Activated CD4-positive, alpha-beta T cell treated with anti-CD3 and anti-CD28 coated beads, Interleukin-2, amount 50 U/mL, for 48 hours (primary cell): ENCODE measurements around the gene ST6GALNAC1.
"Not testable (repeated sequence)": the region's sequence is repeated elsewhere in the genome, so short reads cannot be mapped to it uniquely, and the experiment has no call there.

ENCODE experiments used
- DNase-seq, 2 experiments: peaks; one replicate each; pipeline ENCODE4 v3.0.0-alpha.2; 2020

ST6GALNAC1 gene

DNA sequence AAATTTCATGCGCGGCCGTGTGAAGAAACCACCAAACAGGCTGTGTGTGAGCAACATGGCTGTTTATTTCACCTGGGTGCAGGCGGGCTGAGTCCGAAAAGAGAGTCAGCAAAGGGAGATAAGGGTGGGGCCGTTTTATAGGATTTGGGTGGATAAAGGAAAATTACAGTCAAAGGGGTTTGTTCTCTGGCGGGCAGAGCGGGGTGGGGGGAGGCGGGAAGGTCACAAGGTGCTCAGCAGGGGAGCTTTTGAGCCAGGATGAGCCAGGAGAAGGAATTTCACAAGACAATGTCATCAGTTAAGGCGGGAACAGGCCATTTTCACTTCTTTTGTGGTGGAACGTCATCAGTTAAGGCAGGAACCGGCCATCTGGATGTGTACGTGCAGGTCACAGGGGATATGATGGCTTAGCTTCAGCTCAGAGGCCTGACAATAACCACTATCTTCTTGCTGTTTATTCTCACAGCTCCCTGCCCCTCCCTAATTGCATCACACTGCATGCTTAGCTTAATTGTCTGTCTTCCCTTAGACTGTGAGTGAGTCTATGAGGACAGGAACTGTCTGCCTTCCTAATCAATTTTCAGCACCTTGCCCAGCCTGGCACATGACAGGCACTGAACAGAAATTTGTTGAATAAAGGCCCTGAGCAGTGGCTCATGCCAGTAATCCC, 32.3 kb downstream of the ST6GALNAC1 start:
- DNase-seq: not testable (repeated sequence)

- DNase-seq: not testable (repeated sequence)
These were observed 36.9 kb downstream of the ST6GALNAC1 start for GRCh38 chr17:76606685-76607084.

DNA sequence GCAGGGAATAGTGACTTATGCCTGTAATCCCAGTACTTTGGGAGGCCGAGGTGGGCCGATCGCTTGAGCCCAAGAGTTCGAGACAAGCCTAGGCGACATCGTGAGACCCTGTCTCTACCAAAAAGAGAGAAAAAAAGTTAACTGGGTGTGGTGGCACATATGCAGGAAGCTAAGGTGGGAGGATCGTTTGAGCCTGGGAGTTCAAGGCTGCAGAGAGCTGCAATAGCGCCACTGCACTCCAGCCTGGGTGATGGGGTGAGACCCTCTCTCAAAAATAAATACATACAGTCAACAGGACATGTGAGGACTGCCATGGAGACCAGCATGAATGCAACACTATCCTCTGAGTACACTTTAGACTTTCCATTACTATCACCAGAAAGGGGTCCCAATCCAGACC, 42.5 kb downstream of the ST6GALNAC1 start:
- DNase-seq: no peak

DNA sequence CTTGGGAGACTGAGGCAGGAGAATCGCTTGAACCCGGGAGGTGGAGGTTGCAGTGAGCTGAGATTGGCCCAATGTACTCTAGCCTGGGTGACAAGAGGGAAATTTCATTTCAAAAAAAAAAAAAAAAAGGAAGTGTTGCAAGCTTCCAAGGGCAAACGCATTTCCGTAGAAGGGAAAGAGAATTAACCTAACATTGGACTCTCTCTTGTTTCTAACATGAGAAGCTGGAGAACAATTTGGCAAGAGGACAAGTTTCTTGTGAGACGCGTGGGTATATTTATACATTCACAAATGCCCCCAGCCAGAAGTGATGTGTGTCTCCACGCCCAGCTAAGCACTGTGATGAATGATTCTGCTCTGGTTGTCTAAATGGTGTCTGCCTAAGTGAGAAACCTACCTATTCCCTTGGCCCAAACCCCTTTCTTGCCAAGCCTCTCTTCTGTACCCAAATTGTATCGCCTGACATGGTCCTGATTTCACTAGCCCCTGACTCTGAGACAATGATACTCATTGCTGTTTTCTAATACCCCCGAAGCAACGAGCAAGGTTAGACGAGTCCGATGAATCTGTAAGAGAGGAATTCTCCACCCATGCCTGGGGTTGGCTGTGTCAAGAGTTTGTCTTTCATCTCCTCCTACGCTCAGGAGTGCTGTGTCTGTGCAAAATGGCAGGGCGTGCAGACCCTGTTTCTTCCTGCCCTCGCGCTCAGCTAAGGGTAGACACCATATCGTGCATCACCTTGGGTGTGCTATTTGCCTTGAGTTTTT, 43.7 kb downstream of the ST6GALNAC1 start:
- DNase-seq: no peak

- DNase-seq: no peak
These were observed 45.5 kb downstream of the ST6GALNAC1 start for GRCh38 chr17:76598004-76598439.

GRCh38 chr17:76597156-76598003, 46.2 kb downstream of the ST6GALNAC1 start:
- DNase-seq: no peak

DNA sequence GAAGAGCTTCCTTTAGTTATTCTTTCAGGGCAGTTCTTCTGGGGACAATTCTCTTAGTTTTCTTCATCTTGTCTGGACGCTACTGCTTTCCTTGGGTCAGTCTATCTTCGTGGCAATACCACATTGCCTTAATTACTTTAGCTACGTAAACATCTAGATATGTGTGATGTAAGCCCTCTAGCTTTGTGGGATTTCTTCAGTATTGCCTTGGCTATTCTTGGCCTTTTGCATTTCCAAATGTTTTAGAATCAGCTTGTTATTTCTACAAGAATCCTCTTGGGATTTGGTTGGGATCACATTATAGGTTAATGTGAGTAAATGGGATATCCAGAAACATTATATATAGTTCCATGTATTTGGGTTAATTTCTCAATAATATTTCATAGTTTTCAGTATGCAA, 48.9 kb downstream of the ST6GALNAC1 start:
- no peak for DNase-seq

GRCh38 chr17:76593959-76594358, 49.6 kb downstream of the ST6GALNAC1 start:
- DNase-seq: no peak

DNA sequence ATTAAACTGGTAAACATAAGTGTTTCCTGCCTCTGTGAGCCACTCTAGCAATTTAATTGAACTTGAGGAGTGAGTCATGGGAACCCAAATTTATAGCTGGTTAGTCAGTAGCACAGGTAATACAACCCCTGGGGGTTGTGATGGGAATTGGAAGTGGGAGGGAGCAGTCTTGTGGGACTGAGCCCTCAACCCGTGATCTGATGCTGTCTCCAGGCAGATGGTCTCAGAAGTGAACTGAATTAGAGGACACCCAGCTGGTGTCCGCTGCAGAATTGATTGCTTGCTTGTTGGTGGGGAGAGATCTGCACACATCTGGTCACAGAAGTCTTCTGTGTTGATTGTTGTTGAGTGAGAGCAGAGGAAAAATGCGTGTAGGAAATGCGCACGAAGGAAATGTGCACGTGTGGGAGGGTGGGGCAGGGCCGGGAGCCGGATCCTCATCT, 50.2 kb downstream of the ST6GALNAC1 start:
- no peak for DNase-seq

- DNase-seq: no peak
These were observed 55.4 kb downstream of the ST6GALNAC1 start for GRCh38 chr17:76588182-76588581.

DNA sequence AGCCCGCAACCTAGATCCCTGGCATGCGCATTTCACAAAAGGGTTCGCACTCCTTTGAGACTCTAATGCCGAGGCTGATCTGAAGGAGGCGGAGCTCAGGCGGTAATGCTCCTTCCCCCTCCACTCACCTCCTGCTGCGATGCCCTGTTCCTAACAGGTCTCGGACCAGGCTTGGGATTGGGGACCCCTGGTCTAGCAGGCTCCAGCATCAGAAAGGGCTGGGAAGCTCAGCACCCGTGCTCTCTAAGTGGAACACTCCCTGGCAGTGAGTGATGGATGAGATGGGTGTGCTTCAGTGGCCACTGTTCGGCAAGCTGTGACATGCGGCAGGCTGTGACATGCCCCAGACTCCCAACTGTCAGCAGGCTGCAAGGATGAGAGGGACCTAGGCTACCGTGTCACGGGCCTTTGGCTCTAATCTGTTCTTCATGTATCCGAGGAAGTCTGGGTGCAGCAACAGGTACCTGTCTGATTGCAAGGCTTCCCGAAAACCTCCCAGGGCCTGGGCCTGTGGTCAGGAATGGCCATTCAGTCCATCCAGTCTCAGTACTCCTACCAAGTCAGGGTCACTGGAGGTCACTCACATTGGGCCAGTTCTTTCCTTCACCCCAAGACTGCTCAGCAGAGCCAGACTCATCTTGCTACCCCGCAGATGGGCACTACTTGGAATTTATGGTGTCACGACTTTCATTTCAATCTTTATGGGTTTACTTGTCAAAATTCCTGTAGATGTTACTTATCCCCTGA, 56.6 kb downstream of the ST6GALNAC1 start:
- DNase-seq: no peak

DNA sequence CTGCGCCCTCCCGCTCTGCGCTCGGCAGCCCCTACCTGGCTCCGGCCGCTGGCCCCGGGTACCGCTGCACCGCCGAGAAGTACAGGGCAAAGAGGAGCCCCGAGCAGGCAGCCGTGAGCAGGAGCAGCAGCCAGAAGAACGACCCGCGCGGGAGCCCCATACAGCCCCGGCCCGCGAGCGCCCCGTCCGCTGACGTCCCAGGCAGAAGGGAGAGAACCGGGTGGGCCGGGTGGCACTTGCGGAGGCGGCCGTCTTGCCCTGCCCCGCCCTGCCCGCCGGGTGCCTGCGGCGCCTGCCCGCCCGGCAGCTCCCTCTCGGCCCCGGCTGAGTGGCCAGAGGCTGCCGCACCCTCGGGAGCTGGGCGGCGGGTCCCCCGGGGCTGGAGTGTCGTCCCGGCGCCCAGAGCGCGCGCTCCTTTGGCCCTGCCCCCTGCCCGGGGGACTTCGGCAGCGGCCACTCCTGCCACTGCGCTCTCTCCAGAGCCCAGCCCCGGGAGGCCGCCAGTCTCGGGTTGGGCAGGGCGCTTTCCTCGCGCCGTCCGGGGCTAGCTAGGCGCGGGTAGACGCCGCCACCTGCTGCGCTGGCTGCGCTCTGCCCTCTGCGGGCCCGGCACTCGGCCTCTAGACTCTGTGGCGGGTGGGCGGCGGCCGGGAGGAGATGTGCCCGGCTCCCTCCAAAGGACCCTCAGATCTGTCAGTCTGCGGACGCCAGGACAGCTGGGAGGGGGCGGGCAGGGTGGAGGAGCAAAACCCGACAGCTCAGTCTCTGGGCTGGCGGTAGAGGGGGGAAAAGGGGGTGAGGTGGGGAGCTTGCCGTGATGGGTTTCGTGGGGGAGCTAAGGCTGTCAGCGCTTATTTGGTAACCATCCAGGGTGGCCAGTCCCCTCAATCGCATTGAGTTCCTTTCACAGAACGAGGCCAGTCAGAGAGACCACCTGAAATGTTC, 57.6 kb downstream of the ST6GALNAC1 start, which contains the start of gene ST6GALNAC2:
ST6GALNAC2 (minus strand) TSS at position 212 of the 945 bp plus-strand sequence; CDS start at position 160, 52 bp downstream.
- DNase-seq: peak; percentile 43 to 52

DNA sequence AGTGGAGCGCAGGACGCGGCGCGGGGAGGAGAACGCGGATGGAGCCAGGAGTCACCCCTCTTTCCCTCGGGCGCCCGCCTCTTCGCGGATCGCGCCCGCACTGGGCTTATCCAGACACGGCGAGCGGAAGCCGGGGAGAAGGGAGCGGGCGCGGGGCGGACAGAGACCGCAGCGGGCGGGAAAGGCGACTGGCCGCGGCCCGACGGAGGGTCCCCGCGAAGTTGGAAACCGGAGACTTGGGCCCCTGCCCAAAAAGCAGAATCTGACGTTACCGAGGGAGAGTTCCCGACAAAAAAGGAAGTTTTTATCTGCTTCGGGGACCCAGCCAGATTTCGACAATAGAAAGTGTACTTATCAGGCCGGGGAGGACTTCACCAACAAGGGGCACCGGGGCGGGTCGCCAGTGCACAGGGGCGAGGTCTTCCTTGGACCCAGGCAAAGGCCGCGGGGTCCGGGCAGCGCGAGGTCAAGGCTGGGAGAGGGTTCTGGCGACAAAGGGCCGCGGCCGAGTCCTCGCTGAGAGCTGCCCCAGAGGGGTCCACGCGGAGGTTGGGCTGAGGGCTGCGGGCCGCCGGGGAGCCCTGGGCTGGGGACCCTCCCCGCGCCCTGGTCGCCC, 58.4 kb downstream of the ST6GALNAC1 start:
- DNase-seq: no peak

GRCh38 chr17:76584427-76585032, 59.0 kb downstream of the ST6GALNAC1 start:
- no peak for DNase-seq

GRCh38 chr17:76582660-76583059, 60.9 kb downstream of the ST6GALNAC1 start:
- DNase-seq: no peak

DNA sequence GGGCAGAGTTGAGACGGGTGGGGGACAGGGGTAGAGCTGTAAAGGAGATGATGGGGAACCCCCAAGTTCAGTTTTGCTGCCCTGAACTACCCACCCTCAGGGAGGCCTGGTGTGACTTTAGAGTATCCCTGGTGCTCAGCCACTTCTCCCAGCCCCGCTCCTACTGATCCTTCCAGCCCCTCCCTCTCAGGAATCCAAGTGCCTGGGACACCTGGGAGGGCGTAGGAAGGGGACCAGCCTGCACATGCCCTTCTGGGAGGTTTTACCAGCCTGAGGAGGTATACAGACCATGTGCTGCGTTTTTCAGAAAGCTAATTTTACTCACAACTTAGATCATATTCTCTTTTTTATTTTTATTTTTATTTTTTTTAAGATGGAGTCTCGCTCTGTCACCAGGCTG, 62.0 kb downstream of the ST6GALNAC1 start:
- no peak for DNase-seq

GRCh38 chr17:76579281-76579680, 64.3 kb downstream of the ST6GALNAC1 start:
- no peak for DNase-seq

DNA sequence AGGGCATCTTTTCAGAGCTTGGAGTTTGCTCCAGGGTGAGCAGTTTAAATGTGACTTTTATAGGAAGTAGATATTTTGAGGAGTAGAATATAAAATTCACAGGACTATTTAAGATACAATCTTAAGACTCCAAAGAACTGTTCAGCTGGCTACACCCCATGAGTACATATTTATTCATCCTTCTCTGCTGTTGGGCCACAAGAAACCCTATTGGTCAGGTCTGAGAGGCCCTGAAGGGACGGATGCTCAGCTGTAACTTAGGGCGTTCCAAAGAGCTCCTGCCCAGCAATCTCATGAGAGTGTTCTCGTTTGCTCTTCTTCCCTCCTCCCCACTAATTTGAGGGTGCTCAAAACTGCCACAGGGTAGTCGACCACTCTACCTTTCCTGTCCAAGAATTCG, 65.2 kb downstream of the ST6GALNAC1 start:
- DNase-seq: no peak

DNA sequence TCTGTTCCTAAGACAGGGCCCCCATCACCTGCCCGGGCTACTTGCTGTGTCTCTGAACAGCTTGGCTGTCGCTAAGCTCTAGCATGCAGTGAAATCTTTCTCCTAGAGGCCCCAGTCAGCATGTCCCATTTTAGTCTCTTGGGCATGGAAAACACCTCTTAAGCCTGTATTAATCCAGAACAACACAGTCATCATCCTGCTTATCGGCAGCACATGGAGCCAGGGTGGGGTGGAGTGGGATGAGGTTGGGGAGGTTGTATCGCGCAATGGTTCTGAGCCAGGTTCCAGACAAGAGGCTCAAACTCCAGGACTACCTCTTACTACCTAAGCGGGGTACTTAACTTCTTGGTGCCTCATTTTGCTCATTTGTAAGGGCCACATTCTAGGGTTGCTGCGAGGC, 65.7 kb downstream of the ST6GALNAC1 start:
- DNase-seq: no peak

DNA sequence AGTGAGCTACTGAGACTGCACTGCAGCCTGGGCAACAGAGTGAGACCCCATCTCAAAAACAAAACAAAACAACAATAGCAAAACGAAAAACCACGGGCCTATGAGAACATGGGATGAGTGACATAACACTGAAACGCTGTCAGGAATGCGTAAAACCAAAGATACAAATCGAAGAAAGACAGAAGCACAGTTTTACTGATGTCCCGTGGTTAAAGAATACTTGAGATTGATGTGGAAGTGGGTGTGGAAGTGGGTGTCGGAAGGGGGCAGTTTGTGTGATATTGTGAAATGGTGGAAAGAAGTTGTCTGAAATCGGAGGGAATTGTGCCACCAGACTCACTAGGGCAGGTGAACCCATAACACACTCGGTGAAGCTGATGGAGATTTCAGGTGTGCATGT, 67.4 kb downstream of the ST6GALNAC1 start:
- no peak for DNase-seq
